GM08714 (cell line): ENCODE measurements around the gene CHRND.
"Not testable (repeated sequence)": the region's sequence is repeated elsewhere in the genome, so short reads cannot be mapped to it uniquely, and the experiment has no call there.

Experiments used
- H3K4me3 ChIP-seq: fragments of 200-500 bp; sonication (Bioruptor generic); 2 replicates; pipeline ENCODE4 v1.5.1; 2014; ENCODE audit warnings: mild to moderate bottlenecking, low read length, inconsistent platforms
- ZNF274 ChIP-seq: IDR thresholded peaks from 2 replicates; pipeline ENCODE4 v1.6.1; 2012; ENCODE audit warnings: mild to moderate bottlenecking, low read depth, low read length

The CHRND gene

GRCh38 chr2:232524771-232525170, 1.2 kb upstream of the CHRND start:
- H3K4me3 ChIP-seq, result no peak overlapping the region
- TF ChIP-seq ZNF274, result no peak

DNA sequence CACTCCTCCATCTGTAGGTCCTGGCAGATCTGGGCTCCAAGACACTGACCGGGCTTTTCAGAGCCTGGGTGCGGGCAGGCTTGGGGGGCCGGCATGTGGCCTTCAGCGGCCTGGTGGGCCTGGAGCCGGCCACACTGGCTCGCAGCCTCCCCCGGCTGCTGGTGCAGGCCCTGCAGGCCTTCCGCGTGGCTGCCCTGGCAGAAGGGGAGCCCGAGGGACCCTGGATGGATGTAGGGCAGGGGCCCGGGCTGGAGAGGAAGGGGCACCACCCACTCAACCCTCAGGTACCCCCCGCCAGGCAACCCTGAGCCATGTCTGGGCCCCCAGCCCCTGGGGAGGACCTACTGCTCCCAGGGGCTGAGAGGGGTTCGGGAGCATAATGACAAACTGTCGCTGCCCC, 761 bp upstream of the CHRND start:
- no peak overlapping the region for H3K4me3 ChIP-seq
- no peak for TF ChIP-seq ZNF274

GRCh38 chr2:232526372-232526941, 497 bp downstream of the CHRND start:
- TF ChIP-seq ZNF274, result no peak
- H3K4me3 ChIP-seq, result no peak overlapping the region

DNA sequence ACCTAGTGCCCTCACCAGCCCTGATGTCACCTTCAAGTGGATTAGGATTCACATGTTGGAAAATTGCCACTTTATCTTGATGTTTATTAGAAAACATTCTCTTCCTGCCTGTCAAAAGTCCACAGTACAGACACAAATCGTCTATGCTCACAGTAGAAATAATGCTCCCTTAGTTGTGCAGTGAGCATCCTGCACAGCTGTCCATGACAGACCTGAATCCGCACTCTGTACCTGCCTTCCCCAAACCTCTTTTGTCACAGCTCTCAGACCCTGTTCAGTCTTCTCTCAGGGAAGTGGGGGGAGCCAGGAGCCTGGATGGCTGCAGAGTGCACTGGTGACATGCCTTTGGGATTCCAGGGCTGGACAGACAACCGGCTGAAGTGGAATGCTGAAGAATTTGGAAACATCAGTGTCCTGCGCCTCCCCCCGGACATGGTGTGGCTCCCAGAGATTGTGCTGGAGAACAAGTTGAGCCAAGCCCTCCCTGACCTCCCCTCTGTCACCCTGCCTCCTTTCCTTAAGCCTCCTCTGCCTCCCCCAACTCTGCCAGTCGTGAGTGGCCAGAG, 2.0 kb downstream of the CHRND start:
- H3K4me3 ChIP-seq, result no peak overlapping the region
- no peak for TF ChIP-seq ZNF274

DNA sequence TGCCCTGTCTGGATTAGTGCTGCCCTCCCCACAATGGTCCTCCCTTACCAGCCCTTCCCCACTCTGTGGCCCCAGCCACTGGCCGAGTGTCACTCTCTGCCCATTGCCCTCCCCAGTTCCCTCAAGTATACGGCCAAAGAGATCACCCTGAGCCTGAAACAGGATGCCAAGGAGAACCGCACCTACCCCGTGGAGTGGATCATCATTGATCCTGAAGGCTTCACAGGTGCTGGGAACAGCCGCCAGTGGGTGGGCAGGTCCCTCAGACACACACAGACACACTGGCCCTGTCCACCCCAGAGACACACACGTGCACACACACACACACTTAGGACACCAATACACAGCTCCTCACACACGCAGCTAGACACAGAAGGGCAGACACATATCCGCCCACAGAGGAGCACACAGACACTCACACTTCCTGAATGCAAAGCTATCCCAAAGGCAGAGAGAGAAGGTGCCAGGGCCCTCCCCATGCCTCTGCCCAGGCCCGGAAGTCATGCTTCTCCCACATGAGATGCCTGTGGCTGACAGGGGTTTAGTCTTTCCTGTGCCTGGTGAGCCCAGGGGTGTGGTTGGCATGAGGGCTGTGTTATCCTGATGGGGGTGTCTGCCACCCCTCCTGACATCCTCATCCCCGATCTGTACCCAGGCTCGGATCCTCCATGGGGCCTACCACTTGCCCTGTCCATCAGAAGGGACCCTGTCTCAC, 2.9 kb downstream of the CHRND start:
- no peak for TF ChIP-seq ZNF274
- no peak overlapping the region for H3K4me3 ChIP-seq

DNA sequence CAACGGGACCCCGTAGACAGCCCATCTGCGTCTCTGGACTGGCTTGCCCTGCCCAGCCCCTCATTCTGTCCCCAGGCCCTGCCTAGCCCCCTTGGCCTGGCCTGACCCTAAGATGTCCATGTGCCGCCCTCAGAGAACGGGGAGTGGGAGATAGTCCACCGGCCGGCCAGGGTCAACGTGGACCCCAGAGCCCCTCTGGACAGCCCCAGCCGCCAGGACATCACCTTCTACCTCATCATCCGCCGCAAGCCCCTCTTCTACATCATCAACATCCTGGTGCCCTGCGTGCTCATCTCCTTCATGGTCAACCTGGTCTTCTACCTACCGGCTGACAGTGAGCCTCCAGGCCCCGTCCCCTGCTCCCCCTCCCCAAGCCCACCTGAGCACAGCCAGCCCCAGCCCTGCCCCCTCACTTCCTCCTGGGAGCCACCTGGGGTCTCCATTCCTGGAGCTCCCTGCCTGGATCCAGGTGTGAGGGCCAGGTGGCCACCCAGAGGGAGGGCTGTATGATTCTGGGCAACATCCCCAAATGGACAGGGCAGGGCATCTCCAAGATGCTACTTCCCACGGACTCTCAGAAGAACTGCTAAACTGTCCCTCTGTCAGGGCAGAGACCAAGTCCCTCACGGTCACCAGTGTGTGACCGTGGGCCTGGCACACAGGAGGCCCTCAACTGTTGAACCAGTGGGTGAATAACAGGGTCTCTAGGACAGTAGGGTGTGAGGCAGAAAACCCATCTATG, 4.0 kb downstream of the CHRND start:
- TF ChIP-seq ZNF274, result no peak
- no peak overlapping the region for H3K4me3 ChIP-seq

DNA sequence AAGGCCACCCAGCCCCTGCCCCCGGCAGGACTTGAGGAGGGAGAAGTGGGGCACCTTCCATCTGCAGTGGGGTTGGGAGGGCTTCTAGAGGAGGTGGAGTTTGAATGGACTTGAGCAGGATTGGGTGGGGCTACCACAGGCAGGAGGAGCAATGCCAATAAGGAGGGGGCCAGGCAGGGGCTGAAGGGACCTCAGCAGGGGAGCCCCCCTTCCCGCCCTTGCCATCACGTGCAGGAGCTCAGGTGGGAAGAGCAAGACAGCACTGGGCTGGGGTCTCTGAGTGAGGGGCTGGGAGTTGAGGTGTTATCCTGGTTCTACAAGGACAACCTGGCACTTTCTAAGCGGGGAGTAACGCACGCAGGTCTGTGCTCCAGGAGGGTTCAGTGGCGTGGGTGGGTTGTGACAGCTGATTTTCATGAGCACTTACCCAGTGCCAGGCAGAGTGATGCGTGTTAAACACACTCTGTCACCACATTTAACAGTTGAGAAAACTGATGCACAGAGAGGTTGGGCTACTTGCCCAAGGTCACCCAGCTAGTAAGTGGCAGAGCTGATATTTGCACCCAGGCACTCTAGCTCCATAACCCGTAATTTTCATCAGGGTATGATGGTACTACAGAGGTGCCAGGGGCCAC, 4.8 kb downstream of the CHRND start:
- TF ChIP-seq ZNF274, result no peak
- no peak overlapping the region for H3K4me3 ChIP-seq

- H3K4me3 ChIP-seq, result no peak overlapping the region
- TF ChIP-seq ZNF274, result no peak
These were observed 6.5 kb downstream of the CHRND start for GRCh38 chr2:232532419-232532818.

- H3K4me3 ChIP-seq, result not testable (repeated sequence)
These were observed 6.9 kb downstream of the CHRND start for GRCh38 chr2:232532821-232533220.

- no peak overlapping the region for H3K4me3 ChIP-seq
- no peak for TF ChIP-seq ZNF274
These were observed 8.2 kb downstream of the CHRND start for GRCh38 chr2:232533944-232534710.

DNA sequence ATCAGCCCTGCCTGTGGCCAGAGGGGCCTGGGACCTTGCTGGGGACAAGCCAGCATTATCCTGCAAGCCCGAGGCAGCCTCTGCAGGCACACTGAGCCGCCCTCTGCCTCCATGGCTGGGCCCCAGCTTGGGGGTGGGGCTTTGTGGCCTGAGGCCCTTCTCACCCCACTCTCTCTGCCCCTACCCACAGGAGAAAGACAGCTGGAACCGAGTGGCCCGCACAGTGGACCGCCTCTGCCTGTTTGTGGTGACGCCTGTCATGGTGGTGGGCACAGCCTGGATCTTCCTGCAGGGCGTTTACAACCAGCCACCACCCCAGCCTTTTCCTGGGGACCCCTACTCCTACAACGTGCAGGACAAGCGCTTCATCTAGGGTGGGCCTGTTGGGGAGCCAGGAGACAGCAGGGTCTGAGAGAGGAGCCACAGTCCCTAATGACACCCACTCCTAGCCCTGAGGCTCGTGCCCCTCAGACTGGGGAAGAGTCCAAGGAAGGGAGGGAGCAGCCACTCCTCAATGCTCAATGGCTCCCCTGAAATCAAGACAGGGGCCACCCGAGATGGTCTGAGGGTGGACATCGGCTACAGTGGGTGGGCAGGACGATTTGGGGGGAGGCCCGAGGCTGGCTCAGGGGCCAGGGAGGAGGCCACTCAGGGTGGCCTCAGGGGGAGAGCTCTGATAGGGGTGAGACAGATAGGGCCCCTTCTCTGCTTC, 9.1 kb downstream of the CHRND start:
- no peak overlapping the region for H3K4me3 ChIP-seq
- no peak for TF ChIP-seq ZNF274

DNA sequence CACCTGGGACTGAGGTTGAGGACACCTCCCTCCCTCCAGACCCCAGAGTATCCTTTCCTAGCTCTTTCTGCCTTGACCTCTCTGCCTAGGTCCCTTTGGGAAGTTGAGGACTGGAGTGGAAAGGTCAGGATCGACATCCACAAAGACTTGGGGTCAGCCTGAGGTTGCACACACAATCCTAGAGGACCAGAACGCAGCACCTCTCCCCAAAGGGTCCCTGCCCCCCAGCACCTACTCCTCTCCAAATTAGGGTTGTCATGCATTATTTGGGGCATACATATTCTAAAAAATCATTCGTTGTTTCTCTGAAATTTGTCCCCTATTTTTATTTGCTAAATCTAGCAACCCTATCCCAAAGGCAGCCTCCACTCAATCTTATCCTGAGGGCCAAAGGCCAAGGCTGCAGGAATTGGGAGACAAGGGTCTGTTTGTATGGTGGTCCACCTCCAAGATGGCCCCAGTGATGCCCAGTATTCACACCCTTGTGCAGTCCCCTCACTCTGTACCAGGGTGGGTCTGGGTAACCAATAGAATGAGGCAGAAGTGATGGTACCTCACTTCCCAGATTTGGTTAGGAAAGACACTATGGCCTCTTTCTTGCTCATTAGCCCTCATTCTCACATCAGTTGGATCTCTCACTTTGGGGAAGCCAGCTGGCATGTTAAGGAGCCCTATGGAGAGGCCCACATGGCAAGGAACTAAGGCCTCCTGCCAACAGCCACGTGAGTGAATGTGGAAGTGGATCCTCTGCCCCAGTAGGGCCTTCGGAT, 10.0 kb downstream of the CHRND start:
- H3K4me3 ChIP-seq, result no peak overlapping the region
- no peak for TF ChIP-seq ZNF274
